Activated effector memory CD4-positive, alpha-beta T cell treated with Interleukin-2 at 50 U/mL for 16 hours (primary cell): ENCODE results near the gene ROBO1.

Experiments
- DNase-seq: peaks from one replicate; pipeline ENCODE4 v3.0.0-alpha.2; 2020

The ROBO1 gene

GRCh38 chr3:78659386-78659987 is 1108.3 kb downstream of the ROBO1 start:
- DNase-seq: no peak

GRCh38 chr3:78647726-78648125 is 1120.1 kb downstream of the ROBO1 start:
- DNase-seq: no peak

- no peak for DNase-seq
Observed at GRCh38 chr3:78645628-78646310, 1122.0 kb downstream of the ROBO1 start.

GRCh38 chr3:78644847-78645246 is 1123.0 kb downstream of the ROBO1 start:
- DNase-seq: no peak

GRCh38 chr3:78642226-78643035 is 1125.4 kb downstream of the ROBO1 start:
- DNase-seq: no peak

GRCh38 chr3:78641703-78642102 is 1126.1 kb downstream of the ROBO1 start:
- DNase-seq: no peak

GRCh38 chr3:78634316-78634715 is 1133.5 kb downstream of the ROBO1 start:
- DNase-seq: no peak

GRCh38 chr3:78633626-78634025 is 1134.2 kb downstream of the ROBO1 start:
- no peak for DNase-seq

GRCh38 chr3:78632925-78633553 is 1134.8 kb downstream of the ROBO1 start:
- DNase-seq: no peak

- no peak for DNase-seq
Observed at GRCh38 chr3:78629544-78629943, 1138.3 kb downstream of the ROBO1 start.

- DNase-seq: no peak
Observed at GRCh38 chr3:78621061-78621716, 1146.6 kb downstream of the ROBO1 start.

- DNase-seq: no peak
Observed at GRCh38 chr3:78614486-78614885, 1153.3 kb downstream of the ROBO1 start.

GRCh38 chr3:78613421-78613879 is 1154.3 kb downstream of the ROBO1 start:
- DNase-seq: no peak

GRCh38 chr3:78611278-78611677 is 1156.5 kb downstream of the ROBO1 start:
- DNase-seq: no peak

- DNase-seq: no peak
Observed at GRCh38 chr3:78610462-78611125, 1157.2 kb downstream of the ROBO1 start.

GRCh38 chr3:78606756-78607155 is 1161.0 kb downstream of the ROBO1 start:
- DNase-seq: no peak

GRCh38 chr3:78605178-78605577 is 1162.6 kb downstream of the ROBO1 start:
- no peak for DNase-seq

GRCh38 chr3:78604341-78604740 is 1163.5 kb downstream of the ROBO1 start:
- DNase-seq: no peak

GRCh38 chr3:78601249-78601648 is 1166.5 kb downstream of the ROBO1 start:
- DNase-seq: no peak

GRCh38 chr3:78589778-78590177 is 1178.0 kb downstream of the ROBO1 start:
- no peak for DNase-seq

GRCh38 chr3:78588906-78589621 is 1178.7 kb downstream of the ROBO1 start:
- no peak for DNase-seq

GRCh38 chr3:78580681-78581080 is 1187.1 kb downstream of the ROBO1 start:
- no peak for DNase-seq
